ENCODE measurements around the gene XPO4.
A peak's percentile ranks its signal among the peaks of the same experiment; 100 is the strongest.
"Not testable (repeated sequence)": the region's sequence is repeated elsewhere in the genome, so short reads cannot be mapped to it uniquely, and the experiment has no call there.

Gene XPO4

DNA sequence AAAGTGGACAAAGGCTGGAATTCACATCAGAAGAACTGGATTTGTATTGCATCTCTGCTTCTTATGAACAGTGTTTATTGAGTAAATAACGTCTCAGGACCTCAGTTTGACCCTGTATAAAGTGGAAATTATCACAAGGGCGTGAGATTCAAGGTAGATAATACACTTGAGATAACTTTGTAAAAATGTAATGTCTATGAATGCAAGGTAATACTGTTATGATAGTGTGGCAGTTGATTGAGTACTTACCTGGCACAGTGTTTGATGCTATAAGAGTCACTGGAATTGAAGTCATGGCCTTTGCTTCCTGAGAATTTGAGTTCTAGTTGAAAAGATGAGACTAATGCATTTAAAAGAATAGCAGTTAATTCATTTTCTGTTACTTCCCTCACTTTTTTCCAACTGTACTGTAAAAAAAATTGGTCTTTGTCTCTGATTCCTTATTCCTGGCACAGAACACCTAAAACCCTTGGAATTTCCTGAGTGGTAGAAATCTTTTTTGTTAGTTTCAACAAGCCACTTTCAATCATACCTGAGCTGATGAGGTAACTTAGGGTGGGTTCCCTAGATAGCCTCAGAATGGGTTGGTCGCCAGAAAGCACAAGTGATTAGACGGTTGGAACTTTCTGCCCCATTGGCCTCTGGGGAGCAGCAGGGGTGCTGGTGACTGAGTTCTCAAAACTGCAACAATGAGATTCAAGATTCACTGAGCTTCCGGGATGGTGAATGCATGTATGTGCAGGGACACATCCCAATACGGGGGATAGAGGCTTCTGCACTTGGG, 6.4 kb upstream of the XPO4 start:
- Mint-ChIP-seq H3K9me3 (no peaks in the 10 kb centered on the region), H3K4me3 (no peak overlapping the region), H3K27me3 (peaks cover 7% of the 10 kb centered on the region), H3K27ac (no peak overlapping the region), H3K36me3 (ENCODE audit: low read depth) (no peaks in the 10 kb centered on the region), H3K4me1 (ENCODE audit: low read depth) (peaks cover 3% of the 10 kb centered on the region)

DNA sequence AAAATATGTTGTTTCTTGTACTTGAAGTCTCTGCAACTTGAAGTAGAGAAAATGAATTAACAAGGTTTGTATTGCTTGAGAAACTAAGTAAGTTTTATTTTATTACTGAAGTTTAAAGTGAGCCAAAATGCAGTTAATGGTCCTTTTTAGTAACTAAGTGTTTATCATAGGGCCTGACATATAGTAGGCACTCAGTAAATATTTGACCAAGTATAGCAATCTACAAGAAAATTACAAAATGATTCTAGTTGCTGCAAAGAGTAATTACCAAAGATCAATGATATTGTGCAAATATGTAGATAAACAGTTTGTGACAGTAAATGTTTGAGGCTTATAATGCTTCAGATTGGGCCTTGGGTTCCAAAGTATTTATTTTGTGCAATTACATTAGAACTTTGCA, 2.4 kb upstream of the XPO4 start:
- H3K4me3 Mint-ChIP-seq = no peak overlapping the region
- H3K27ac Mint-ChIP-seq = no peak overlapping the region
- H3K36me3 Mint-ChIP-seq (ENCODE audit: low read depth) = peaks cover 13% of the 10 kb centered on the region

DNA sequence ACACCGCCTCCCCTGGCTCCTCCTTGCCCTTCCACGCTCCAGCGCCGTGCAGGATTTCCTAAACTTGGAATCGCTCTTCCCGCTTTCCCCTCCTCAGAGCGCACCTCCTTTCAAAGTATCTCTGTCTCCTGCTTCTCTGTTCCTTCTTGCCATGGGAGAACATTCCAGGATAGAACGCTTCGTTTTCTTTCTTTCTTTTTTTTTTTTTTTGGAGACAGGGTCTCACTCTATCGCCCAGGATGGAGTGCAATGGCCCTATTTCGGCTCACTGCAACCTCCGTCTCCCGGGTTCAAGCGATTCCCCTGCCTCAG, 574 bp upstream of the XPO4 start:
- H3K27ac Mint-ChIP-seq = peak overlapping the region; percentile 98
- peaks cover 3% of the 10 kb centered on the region for H3K27me3 Mint-ChIP-seq

More for the DNA sequence above, 2.4 kb upstream of the XPO4 start:
- Mint-ChIP-seq H3K9me3 (no peaks in the 10 kb centered on the region), H3K4me1 (ENCODE audit: low read depth) (peaks cover 26% of the 10 kb centered on the region), H3K27me3 (peaks cover 3% of the 10 kb centered on the region)

DNA sequence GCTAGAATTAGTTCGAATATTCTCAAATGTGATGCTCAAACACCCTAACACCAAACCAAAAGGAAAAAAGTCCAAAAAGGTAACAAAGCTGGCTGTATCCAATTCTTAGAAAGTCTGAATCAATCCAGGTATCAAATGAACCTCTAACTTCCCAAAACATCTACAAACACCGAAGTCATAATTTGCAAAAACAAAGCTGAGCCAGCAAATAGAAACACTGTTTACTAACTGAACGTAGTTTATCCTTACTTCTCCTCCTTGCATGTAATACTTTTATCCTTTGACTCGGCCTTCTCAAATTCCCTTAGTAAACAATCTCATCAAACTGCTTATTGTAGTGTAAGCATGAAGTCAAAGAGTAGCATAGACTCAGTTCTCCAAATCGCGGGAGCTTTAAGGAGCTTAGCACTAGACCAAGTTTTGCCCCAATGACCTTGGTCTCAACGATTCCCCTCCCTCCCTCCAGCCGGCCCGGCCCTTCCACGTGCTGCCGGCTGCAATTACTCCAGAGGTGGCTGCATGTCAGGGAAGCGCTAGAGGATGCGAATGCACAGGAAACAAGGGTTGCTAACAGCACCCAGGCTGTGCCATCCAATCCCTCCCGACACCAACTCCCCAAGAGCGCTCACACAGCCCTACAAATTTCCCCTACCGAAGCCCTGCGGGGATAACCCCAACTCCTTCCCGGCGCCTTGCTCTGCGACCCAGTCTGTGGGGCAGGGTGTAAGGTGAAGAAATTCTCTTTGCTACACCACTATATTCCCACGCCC, 693 bp downstream of the XPO4 start:
- peak overlapping the region; percentile 94 for H3K4me3 Mint-ChIP-seq
- peak overlapping the region; percentile 94 for H3K27ac Mint-ChIP-seq
- H3K27me3 Mint-ChIP-seq = no peaks in the 10 kb centered on the region
- peaks cover 28% of the 10 kb centered on the region for H3K36me3 Mint-ChIP-seq (ENCODE audit: low read depth)
- H3K4me1 Mint-ChIP-seq (ENCODE audit: low read depth) = peaks cover 46% of the 10 kb centered on the region
- H3K9me3 Mint-ChIP-seq = no peaks in the 10 kb centered on the region

More for the DNA sequence above, 574 bp upstream of the XPO4 start:
- Mint-ChIP-seq H3K4me1 (ENCODE audit: low read depth) (peaks cover 42% of the 10 kb centered on the region), H3K36me3 (ENCODE audit: low read depth) (peaks cover 28% of the 10 kb centered on the region), H3K4me3 (peak overlapping the region; percentile 93), H3K9me3 (no peaks in the 10 kb centered on the region)

DNA sequence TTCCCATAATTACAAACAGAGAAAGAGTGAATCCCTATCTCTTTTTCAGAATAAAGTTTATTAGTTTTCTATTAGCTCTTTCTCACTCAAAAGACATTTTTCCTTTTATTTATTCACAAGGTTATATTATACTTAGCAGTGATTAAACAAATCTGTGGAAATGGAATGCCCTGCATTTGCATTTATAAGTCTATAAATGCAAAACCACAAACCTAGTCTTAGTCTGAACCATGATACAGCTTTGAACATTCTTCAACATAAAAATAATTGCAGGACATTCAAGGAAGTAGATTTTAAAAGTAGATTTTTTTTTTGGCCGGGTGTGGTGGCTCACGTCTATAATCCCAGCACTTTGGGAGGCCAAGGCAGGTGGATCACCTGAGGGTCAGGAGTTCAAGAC, 8.3 kb downstream of the XPO4 start:
- no peak overlapping the region for H3K27ac Mint-ChIP-seq
- H3K9me3 Mint-ChIP-seq = no peaks in the 10 kb centered on the region
- no peak overlapping the region for H3K4me3 Mint-ChIP-seq
- no peaks in the 10 kb centered on the region for H3K27me3 Mint-ChIP-seq
- peaks cover 48% of the 10 kb centered on the region for H3K4me1 Mint-ChIP-seq (ENCODE audit: low read depth)
- peaks cover 35% of the 10 kb centered on the region for H3K36me3 Mint-ChIP-seq (ENCODE audit: low read depth)

DNA sequence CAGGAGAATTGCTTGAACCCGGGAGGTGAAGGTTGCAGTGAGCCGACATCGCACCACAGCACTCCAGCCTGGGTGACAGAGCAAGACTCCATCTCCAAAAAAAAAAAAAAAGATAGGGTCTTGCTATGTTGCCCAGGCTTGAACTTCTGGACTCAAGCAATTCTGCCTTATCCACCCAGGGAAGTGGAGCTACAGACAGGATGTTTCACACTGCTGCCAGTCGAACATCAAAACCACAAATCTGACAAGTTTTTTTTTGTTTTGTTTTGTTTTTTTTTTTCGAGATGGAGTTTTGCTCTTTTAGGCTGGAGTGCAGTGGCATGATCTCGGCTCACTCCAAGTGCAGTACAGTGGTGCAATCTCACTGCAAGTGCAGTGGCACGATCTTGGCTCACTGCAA, 10.8 kb downstream of the XPO4 start:
- H3K4me1 Mint-ChIP-seq (ENCODE audit: low read depth) = peaks cover 34% of the 10 kb centered on the region
- no peak overlapping the region for H3K27ac Mint-ChIP-seq
- peaks cover 36% of the 10 kb centered on the region for H3K36me3 Mint-ChIP-seq (ENCODE audit: low read depth)
- H3K9me3 Mint-ChIP-seq = no peaks in the 10 kb centered on the region
- H3K4me3 Mint-ChIP-seq = no peak overlapping the region
- H3K27me3 Mint-ChIP-seq = no peaks in the 10 kb centered on the region

DNA sequence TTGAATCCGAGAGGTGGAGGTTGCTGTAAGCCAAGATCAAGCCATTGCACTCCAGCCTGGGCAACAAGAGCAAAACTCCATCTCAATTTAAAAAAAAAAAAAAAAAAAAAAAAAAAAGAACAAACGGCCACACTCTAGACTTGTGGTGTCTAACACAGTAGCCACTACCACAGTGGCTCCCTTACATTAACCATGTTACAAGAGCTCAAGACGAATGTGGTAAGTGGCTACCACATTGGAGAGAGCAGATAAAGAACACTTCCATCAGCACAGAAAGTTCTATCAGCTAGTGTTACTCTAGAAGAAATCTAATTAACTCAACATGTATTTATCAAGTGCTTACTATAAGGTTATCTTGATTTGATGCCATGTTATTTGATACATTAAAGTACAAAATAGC, 11.5 kb downstream of the XPO4 start:
- Mint-ChIP-seq H3K27me3 (no peaks in the 10 kb centered on the region), H3K9me3 (no peaks in the 10 kb centered on the region), H3K36me3 (ENCODE audit: low read depth) (peaks cover 42% of the 10 kb centered on the region), H3K4me1 (ENCODE audit: low read depth) (peaks cover 34% of the 10 kb centered on the region), H3K27ac (no peak overlapping the region), H3K4me3 (peak overlapping the region; percentile 5)

DNA sequence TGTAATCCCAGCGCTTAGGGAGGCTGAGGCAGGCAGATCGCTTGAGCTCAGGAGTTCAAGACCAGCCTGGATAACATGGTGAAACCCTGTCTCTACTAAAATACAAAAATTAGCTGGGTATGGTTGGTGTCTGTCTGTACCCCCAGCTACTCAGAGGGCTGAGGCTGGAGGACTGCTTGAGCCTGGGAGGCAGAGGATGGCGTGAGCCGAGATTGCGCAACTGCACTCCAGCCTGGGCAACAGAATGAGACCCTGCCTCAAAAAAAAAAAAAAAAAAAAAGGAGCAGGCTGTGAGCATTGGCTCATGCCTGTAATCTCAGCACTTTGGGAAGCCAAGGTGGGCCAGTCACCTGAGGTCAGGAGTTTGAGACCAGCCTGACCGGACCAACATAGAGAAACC, 12.0 kb downstream of the XPO4 start:
- H3K4me3 Mint-ChIP-seq, H3K9me3 Mint-ChIP-seq, H3K27me3 Mint-ChIP-seq, H3K27ac Mint-ChIP-seq: not testable (repeated sequence)
- Mint-ChIP-seq H3K4me1 (ENCODE audit: low read depth) (peaks cover 29% of the 10 kb centered on the region), H3K36me3 (ENCODE audit: low read depth) (peaks cover 40% of the 10 kb centered on the region)

DNA sequence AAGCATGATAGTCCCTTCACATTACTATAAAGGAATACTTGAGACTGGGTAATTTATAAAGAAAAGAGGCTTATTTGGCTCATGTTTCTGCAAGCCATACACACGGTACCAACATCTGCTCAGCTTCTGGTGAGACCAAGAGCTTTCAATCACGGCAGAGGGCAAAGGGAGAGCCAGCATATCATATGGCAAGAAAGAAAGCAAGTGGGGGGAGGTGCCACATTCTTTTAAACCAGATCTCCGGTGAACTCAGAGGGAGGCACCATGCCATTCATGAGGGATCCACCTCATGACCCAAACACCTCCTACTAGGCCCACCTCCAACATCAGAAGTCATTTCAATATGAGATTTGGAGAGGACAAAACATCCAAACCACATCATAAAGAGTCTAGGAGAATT, 20.3 kb downstream of the XPO4 start:
- no peak overlapping the region for H3K27ac Mint-ChIP-seq
- peaks cover 48% of the 10 kb centered on the region for H3K4me1 Mint-ChIP-seq (ENCODE audit: low read depth)

DNA sequence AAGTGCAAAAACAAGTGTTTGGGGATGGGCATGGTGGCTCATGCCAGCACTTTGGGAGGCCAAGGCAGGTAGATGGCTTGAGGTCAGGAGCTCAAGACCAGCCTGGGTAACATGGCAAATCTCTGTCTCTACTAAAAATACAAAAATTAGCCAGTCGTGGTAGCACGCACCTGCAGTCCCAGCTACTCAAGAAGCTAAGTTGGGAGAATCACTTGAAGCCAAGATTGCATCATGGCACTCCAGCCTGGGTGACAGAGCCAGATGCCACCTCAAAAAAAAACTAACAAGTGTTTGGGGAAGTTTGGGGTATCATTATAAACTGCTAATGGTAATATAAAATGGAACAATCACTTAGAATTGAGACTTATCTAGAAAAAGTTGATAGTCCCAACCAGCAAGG, 24.6 kb downstream of the XPO4 start:
- no peak overlapping the region for H3K27ac Mint-ChIP-seq
- H3K27me3 Mint-ChIP-seq = no peaks in the 10 kb centered on the region
- H3K36me3 Mint-ChIP-seq (ENCODE audit: low read depth) = peaks cover 37% of the 10 kb centered on the region
- no peak overlapping the region for H3K4me3 Mint-ChIP-seq
- peaks cover 9% of the 10 kb centered on the region for H3K9me3 Mint-ChIP-seq
- peaks cover 55% of the 10 kb centered on the region for H3K4me1 Mint-ChIP-seq (ENCODE audit: low read depth)

More for the DNA sequence above, 20.3 kb downstream of the XPO4 start:
- Mint-ChIP-seq H3K9me3 (peaks cover 5% of the 10 kb centered on the region), H3K36me3 (ENCODE audit: low read depth) (peaks cover 55% of the 10 kb centered on the region), H3K27me3 (no peaks in the 10 kb centered on the region), H3K4me3 (no peak overlapping the region)

DNA sequence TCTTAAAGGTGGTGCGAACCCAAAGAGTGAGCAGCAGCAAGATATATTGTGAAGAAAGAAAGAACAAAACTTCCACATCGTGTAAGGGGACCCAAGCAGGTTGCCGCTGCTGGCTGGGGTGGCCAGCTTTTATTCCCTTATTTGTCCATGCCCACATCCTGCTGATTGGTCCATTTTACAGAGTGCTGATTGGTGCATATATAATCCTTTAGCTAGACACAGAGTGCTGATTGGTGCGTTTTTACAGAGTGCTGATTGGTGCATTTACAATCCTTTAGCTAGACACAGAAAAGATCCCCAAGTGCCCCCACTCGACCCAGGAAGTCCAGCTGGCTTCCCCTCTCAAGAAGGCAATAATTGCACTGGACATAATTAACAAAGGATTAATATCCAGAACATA, 25.7 kb downstream of the XPO4 start:
- H3K27me3 Mint-ChIP-seq, H3K4me3 Mint-ChIP-seq, H3K27ac Mint-ChIP-seq, H3K9me3 Mint-ChIP-seq: not testable (repeated sequence)
- peaks cover 34% of the 10 kb centered on the region for H3K36me3 Mint-ChIP-seq (ENCODE audit: low read depth)
- peaks cover 53% of the 10 kb centered on the region for H3K4me1 Mint-ChIP-seq (ENCODE audit: low read depth)

DNA sequence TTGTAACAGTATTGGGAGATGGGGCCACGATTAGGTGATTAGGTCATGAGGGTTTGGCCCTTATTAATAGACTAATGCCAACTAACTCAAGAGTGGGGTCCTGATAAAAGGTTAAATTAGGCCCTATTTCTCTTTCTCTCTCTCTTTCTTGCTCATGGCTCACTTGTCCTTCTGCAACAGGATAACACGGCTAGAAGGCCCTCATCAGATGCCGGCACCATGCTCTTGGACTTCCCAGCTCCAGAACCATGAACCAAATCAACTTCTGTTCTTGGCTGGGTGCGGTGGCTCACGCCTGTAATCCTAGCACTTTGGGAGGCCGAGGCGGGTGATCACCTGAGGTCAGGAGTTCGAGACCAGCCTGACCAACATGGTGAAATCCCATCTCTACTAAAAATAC, 28.1 kb downstream of the XPO4 start:
- not testable (repeated sequence) for H3K27me3 Mint-ChIP-seq, H3K27ac Mint-ChIP-seq, H3K4me3 Mint-ChIP-seq, H3K9me3 Mint-ChIP-seq
- peaks cover 44% of the 10 kb centered on the region for H3K4me1 Mint-ChIP-seq (ENCODE audit: low read depth)
- H3K36me3 Mint-ChIP-seq (ENCODE audit: low read depth) = peaks cover 23% of the 10 kb centered on the region

DNA sequence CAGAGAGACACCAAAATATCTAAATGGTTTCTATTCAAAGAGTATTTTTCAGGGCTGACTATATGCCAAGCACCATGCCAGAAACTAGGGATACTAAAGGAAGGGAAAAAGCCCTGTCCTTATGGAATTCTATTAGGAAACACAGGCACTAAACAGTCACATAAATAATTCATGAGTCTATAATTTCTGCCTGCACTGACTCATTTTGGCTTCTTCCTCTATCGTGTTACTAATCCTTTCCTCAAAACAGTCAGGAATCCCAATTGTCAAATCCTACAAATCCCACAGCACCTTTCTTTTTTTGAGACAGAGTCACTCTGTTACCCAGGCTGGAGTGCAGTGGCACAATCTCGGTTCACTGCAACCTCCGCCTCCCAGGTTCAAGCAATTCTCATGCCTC, 29.2 kb downstream of the XPO4 start:
- Mint-ChIP-seq H3K27ac (no peak overlapping the region), H3K27me3 (no peaks in the 10 kb centered on the region), H3K4me3 (no peak overlapping the region), H3K36me3 (ENCODE audit: low read depth) (peaks cover 16% of the 10 kb centered on the region), H3K9me3 (peaks cover 9% of the 10 kb centered on the region), H3K4me1 (ENCODE audit: low read depth) (peaks cover 37% of the 10 kb centered on the region)

DNA sequence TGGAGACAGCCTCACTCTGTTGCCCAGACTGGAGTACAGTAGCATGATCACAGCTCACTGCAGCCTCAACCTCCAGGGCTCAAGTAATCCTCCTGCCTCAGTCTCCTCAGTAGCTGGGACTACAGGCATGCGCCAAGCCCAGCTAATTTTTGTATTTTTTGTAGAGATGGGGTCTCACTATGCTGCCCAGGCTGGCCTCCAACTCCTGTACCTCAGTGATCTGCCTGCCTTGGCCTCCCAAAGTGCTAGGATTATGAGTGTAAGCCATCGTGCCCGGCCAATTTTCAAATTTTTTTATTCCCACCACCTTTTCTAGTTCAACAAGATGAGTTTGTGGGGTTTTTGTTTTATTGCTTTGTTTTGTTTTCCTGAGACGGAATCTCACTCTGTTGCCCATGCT, 31.7 kb downstream of the XPO4 start:
- Mint-ChIP-seq H3K4me1 (ENCODE audit: low read depth) (peaks cover 29% of the 10 kb centered on the region), H3K4me3 (no peak overlapping the region), H3K9me3 (no peaks in the 10 kb centered on the region), H3K27me3 (no peaks in the 10 kb centered on the region), H3K36me3 (ENCODE audit: low read depth) (peaks cover 24% of the 10 kb centered on the region), H3K27ac (no peak overlapping the region)

DNA sequence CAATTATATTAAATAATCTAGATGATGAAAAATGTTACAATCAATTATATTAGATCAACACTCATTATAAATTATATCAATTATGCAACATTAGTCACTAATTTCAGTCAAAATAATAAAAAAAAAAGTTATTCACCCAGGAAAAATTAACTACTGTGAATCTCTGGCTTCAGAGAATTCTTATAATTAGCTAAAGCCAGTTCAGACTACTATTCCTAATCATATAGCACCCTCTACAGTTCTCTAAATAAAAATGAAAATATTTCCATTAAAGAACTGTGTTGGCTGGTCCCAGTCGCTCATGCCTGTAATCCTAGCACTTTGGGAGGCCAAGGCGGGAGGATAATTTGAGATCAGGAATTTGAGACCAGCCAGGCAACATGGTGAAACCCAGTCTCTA, 33.0 kb downstream of the XPO4 start:
- H3K4me3 Mint-ChIP-seq = no peak overlapping the region
- H3K36me3 Mint-ChIP-seq (ENCODE audit: low read depth) = peaks cover 35% of the 10 kb centered on the region
- peaks cover 36% of the 10 kb centered on the region for H3K4me1 Mint-ChIP-seq (ENCODE audit: low read depth)
- H3K27me3 Mint-ChIP-seq = no peaks in the 10 kb centered on the region
- no peak overlapping the region for H3K27ac Mint-ChIP-seq
- no peaks in the 10 kb centered on the region for H3K9me3 Mint-ChIP-seq

DNA sequence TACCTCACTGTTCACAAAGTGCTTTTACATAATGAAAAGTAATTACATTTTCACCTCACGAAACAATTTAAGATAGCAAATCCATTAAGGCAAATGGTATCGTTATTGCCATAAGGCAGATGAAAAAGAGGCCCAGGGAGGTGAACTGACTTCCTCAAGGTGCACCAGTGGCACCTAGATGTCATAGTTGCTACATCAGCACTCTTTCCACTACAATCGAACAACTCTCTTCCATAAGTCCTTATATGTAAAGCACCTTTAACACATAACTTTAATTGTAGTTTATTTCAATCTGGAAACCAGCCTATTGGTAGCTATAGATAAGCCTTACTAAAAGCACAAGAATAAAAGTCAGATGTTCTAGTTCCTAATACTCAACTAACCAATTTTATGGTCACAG, 35.1 kb downstream of the XPO4 start:
- H3K4me3 Mint-ChIP-seq = no peak overlapping the region
- peaks cover 45% of the 10 kb centered on the region for H3K36me3 Mint-ChIP-seq (ENCODE audit: low read depth)
- peaks cover 25% of the 10 kb centered on the region for H3K4me1 Mint-ChIP-seq (ENCODE audit: low read depth)
- H3K27ac Mint-ChIP-seq = no peak overlapping the region
- H3K27me3 Mint-ChIP-seq = no peaks in the 10 kb centered on the region
- no peaks in the 10 kb centered on the region for H3K9me3 Mint-ChIP-seq
